Muscle layer of duodenum (tissue), 2 donors: ENCODE data around the gene SALL1.

Experiments used
- H3K27ac ChIP-seq: one replicate; pipeline ENCODE4 v1.7.0; 2013; ENCODE audit warnings: mild to moderate bottlenecking, low read length
- H3K27me3 ChIP-seq: one replicate; pipeline ENCODE4 v1.7.0; 2013; ENCODE audit warnings: low read depth, mild to moderate bottlenecking, control low read depth, low read length
- H3K36me3 ChIP-seq, 2 donors: one replicate each; pipeline ENCODE4 v1.7.0; 2013; ENCODE audit warnings: low read length in 2 of 2, control low read depth in 1 of 2, mild to moderate bottlenecking in 1 of 2; ENCODE audit not compliant: insufficient read depth in 2 of 2, control insufficient read depth in 1 of 2
- H3K4me1 ChIP-seq, 2 donors: one replicate each; pipeline ENCODE4 v1.7.0; 2013; ENCODE audit warnings: low read length in 2 of 2, mild to moderate bottlenecking in 2 of 2, control low read depth in 1 of 2, moderate library complexity in 1 of 2; ENCODE audit not compliant: insufficient read depth in 2 of 2, control insufficient read depth in 1 of 2
- H3K4me3 ChIP-seq, 2 donors: one replicate each; pipeline ENCODE4 v1.7.0; 2013; ENCODE audit warnings: low read length in 2 of 2, low read depth in 1 of 2, mild to moderate bottlenecking in 1 of 2
- H3K9me3 ChIP-seq, 2 donors: one replicate each; pipeline ENCODE4 v1.7.0; 2013; ENCODE audit warnings: low read length in 2 of 2, control low read depth in 1 of 2, mild to moderate bottlenecking in 1 of 2; ENCODE audit not compliant: control insufficient read depth in 1 of 2
- donor health status: healthy.

SALL1 gene

GRCh38 chr16:51120730-51121347 lies 30.2 kb downstream of the SALL1 start:
- H3K27ac ChIP-seq: no peak overlapping the region
- H3K36me3 ChIP-seq: no peaks in the 10 kb centered on the region
- H3K4me3 ChIP-seq: no peak overlapping the region
- H3K27me3 ChIP-seq: peaks cover 8% of the 10 kb centered on the region
- H3K4me1 ChIP-seq: no peaks in the 10 kb centered on the region
- H3K9me3 ChIP-seq: no peaks in the 10 kb centered on the region

GRCh38 chr16:51119973-51120729 lies 30.9 kb downstream of the SALL1 start:
- H3K4me3 ChIP-seq: no peak overlapping the region
- no peaks in the 10 kb centered on the region for H3K36me3 ChIP-seq
- H3K4me1 ChIP-seq: no peaks in the 10 kb centered on the region
- H3K9me3 ChIP-seq: no peaks in the 10 kb centered on the region
- H3K27ac ChIP-seq: no peak overlapping the region
- peaks cover 8% of the 10 kb centered on the region for H3K27me3 ChIP-seq

DNA sequence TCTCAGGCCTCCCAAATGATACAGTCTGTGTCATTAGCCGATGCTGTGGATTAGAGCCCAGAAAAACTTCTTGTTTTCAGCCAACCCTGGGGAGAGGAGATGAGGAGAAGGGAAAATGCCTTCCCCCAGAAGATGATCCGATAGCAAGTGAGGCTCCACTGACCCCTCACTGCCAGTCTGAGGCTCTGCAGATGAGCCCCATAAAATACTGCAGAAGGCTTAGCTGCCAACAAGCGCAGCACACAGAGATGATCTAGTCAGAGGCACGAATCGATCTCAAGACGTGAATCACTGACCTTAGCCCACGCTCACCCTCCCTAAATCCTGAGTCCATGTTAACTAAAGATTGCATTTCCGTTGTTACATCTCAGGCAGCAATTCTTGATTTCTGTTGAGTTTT lies 31.5 kb downstream of the SALL1 start:
- H3K9me3 ChIP-seq: no peaks in the 10 kb centered on the region
- no peak overlapping the region for H3K27ac ChIP-seq
- H3K27me3 ChIP-seq: peaks cover 8% of the 10 kb centered on the region
- no peaks in the 10 kb centered on the region for H3K36me3 ChIP-seq
- H3K4me3 ChIP-seq: no peak overlapping the region
- H3K4me1 ChIP-seq: no peaks in the 10 kb centered on the region

DNA sequence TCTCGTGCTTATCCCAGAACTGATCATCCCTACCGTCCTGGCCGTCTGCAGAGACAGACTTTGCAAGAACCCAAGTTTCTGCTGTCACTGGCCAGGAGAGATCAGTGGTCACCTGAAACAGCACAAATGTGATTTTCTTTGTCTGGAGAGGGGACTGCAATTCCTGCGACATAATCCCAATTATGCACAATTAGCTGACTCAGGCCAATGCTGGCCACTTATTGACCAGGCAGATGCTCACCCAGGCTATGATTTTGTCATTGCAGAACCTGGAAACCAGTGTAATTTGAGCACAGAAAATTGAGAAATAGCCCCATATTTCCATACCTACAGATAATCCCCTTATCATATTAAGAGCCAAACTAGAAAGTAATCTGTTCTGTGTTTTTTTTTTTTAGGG lies 34.7 kb downstream of the SALL1 start:
- H3K27me3 ChIP-seq: peaks cover 16% of the 10 kb centered on the region
- no peaks in the 10 kb centered on the region for H3K9me3 ChIP-seq
- H3K36me3 ChIP-seq: no peaks in the 10 kb centered on the region
- H3K4me1 ChIP-seq: peaks cover 0 to 6% of the 10 kb centered on the region in 2 donors
- no peak overlapping the region for H3K4me3 ChIP-seq
- no peak overlapping the region for H3K27ac ChIP-seq

- Histone ChIP-seq H3K9me3 (no peaks in the 10 kb centered on the region), H3K36me3 (no peaks in the 10 kb centered on the region), H3K4me1 (peaks cover 0 to 6% of the 10 kb centered on the region in 2 donors), H3K4me3 (no peak overlapping the region), H3K27ac (no peak overlapping the region), H3K27me3 (peaks cover 9% of the 10 kb centered on the region)
Measured at GRCh38 chr16:51114382-51114781, 36.7 kb downstream of the SALL1 start.

GRCh38 chr16:51113236-51114125 lies 37.6 kb downstream of the SALL1 start:
- Histone ChIP-seq H3K27ac (no peak overlapping the region), H3K9me3 (no peaks in the 10 kb centered on the region), H3K27me3 (peaks cover 8% of the 10 kb centered on the region), H3K36me3 (no peaks in the 10 kb centered on the region), H3K4me3 (no peak overlapping the region), H3K4me1 (peaks cover 0 to 6% of the 10 kb centered on the region in 2 donors)

- Histone ChIP-seq H3K36me3 (no peaks in the 10 kb centered on the region), H3K27me3 (peaks cover 8% of the 10 kb centered on the region), H3K9me3 (no peaks in the 10 kb centered on the region), H3K4me1 (peaks cover 0 to 6% of the 10 kb centered on the region in 2 donors), H3K27ac (no peak overlapping the region), H3K4me3 (no peak overlapping the region)
Measured at GRCh38 chr16:51112323-51112722, 38.7 kb downstream of the SALL1 start.

GRCh38 chr16:51111759-51112158 lies 39.3 kb downstream of the SALL1 start:
- H3K27me3 ChIP-seq: peaks cover 8% of the 10 kb centered on the region
- H3K9me3 ChIP-seq: no peaks in the 10 kb centered on the region
- H3K36me3 ChIP-seq: no peaks in the 10 kb centered on the region
- no peak overlapping the region for H3K4me3 ChIP-seq
- H3K27ac ChIP-seq: no peak overlapping the region
- H3K4me1 ChIP-seq: peaks cover 0 to 6% of the 10 kb centered on the region in 2 donors

DNA sequence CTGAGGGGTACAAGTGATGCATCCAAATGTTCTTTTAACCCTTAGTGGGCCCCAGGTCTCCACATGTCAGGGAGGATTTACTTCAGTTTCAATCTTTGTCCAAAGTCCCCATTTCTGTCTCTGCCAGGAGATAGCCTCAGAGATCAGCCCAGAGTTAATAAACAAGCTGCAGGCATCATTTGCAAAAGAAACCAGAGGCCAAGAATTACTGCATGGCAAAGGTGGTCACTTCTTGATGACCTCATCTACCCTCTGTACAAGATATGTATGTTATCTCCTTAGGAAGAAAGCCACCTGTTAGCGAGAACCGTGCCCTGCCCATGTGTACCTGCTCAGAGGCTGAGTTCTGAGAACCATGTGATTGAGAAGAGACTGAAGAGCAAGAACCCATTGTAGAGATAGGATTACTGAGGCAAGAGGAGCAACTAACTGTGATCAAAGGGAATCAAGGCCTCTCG lies 40.3 kb downstream of the SALL1 start:
- Histone ChIP-seq H3K9me3 (no peaks in the 10 kb centered on the region), H3K36me3 (no peaks in the 10 kb centered on the region), H3K27me3 (peaks cover 8% of the 10 kb centered on the region), H3K4me3 (no peak overlapping the region), H3K4me1 (peaks cover 0 to 6% of the 10 kb centered on the region in 2 donors), H3K27ac (no peak overlapping the region)

GRCh38 chr16:51109173-51109572 lies 41.9 kb downstream of the SALL1 start:
- Histone ChIP-seq H3K4me1 (peaks cover 0 to 6% of the 10 kb centered on the region in 2 donors), H3K27ac (no peak overlapping the region), H3K27me3 (peaks cover 8% of the 10 kb centered on the region), H3K36me3 (no peaks in the 10 kb centered on the region), H3K4me3 (no peak overlapping the region), H3K9me3 (no peaks in the 10 kb centered on the region)

DNA sequence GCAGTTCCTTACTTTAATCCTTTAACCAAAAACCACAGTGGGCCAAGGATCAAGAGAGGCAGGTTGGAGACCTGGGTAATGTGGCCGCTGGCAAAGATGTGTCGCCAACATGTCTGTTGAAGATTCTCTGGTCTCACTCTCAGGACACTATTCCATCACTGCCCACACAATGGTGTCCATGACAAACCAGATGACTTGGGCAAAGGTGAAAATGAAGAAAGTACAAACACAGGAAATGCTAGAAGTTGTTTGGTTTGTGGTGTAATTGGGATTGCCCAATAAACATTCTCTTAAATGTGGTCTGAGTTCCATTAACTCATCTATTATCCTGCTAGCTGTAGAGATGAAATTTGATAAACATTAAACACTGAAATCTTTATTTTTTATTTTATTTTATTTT lies 43.3 kb downstream of the SALL1 start:
- no peak overlapping the region for H3K4me3 ChIP-seq
- H3K27me3 ChIP-seq: no peaks in the 10 kb centered on the region
- no peaks in the 10 kb centered on the region for H3K4me1 ChIP-seq
- H3K9me3 ChIP-seq: no peaks in the 10 kb centered on the region
- no peaks in the 10 kb centered on the region for H3K36me3 ChIP-seq
- H3K27ac ChIP-seq: no peak overlapping the region
